ENCODE results near the gene SORCS1.

GRCh38 chr10:107011105-107011504 lies 153.4 kb downstream of the SORCS1 start:
- TF ChIP-seq CTCF (IDR thresholded peaks at IDR 0.05) = no peak
- TF ChIP-seq POLR2A (IDR thresholded peaks at IDR 0.05) = no peak
